Prostate gland (tissue), 2 donors: Measurements from ENCODE around the gene EOGT. TPM values are rescaled to one million over a fixed set of nuclear protein-coding genes. Genes with fewer than 3 reads are reported as not detected.
A peak's percentile ranks its signal among the peaks of the same experiment; 100 is the strongest.

Experiments used
- DNase-seq: peaks from one replicate; pipeline ENCODE4 v3.0.0-alpha.2; 2019; ENCODE audit warnings: low spot score
- H3K27ac ChIP-seq, 2 donors: fragments of 200-600 bp; sonication (generic); 2 replicates each; pipeline ENCODE4 v1.5.1; 2017 to 2019
- H3K27me3 ChIP-seq: fragments of 200-600 bp; sonication (generic); replicated peaks from 2 replicates; pipeline ENCODE4 v1.5.1; 2019; ENCODE audit not compliant: insufficient read depth
- H3K36me3 ChIP-seq, 2 donors: fragments of 200-600 bp; sonication (generic); 1 replicate in 1 of 2; 2 replicates in 1 of 2; pipeline versions ENCODE4 v1.5.1 to v1.8.1; 2017 to 2019
- H3K4me1 ChIP-seq: fragments of 200-600 bp; sonication (generic); replicated peaks from 2 replicates; pipeline ENCODE4 v1.5.1; 2019
- H3K4me3 ChIP-seq, 2 donors: fragments of 200-600 bp; sonication (generic); 2 replicates each; pipeline ENCODE4 v1.5.1; 2017 to 2019
- H3K9me3 ChIP-seq: fragments of 200-600 bp; sonication (generic); 2 replicates; pipeline ENCODE4 v1.5.1; 2017
- POLR2A ChIP-seq: fragments of 450-650 bp; IDR thresholded peaks from one replicate; pipeline ENCODE4 v1.6.1; 2016; ENCODE audit warnings: antibody characterized with exemption, mild to moderate bottlenecking
- POLR2AphosphoS5 ChIP-seq: sonication (generic); formaldehyde crosslinking; IDR thresholded peaks from one replicate; pipeline ENCODE4 v1.6.1; 2017; ENCODE audit warnings: antibody characterized with exemption
- WGBS: methylation state at CpG from one replicate; pipeline ENCODE4 v1.1.5; 2018; 5-methylcytosine and 5-hydroxymethylcytosine counted together
- intact Hi-C: fragments of 100-400 bp; cut with DNase I; formaldehyde crosslinking; loops from one replicate; pipeline ENCODE4 v1.14.2; 2022
- total RNA-seq, 2 donors: library from RNA; depleted of rRNA; stranded (reverse); fragments of >200 nt; gene quantifications; one replicate each; pipeline ENCODE4 v1.1.0, GENCODE V29; 2016
- TF ChIP-seq, protein P1 (sequence below), 4 experiments: fragments of 200-600 bp in 2 of 4; fragments of 450-650 bp in 2 of 4; sonication (generic) in 2 of 4; IDR thresholded peaks; 1 replicate in 3 of 4; 2 replicates in 1 of 4; pipeline ENCODE4 v1.5.1; 2016 to 2019; ENCODE audit warnings: antibody characterized with exemption in 4 of 4, mild to moderate bottlenecking in 2 of 4, moderate library complexity in 2 of 4

The EOGT gene
- total RNA-seq, 2 donors from 2014 or later: 40.4 to 42.8 TPM

DNA sequence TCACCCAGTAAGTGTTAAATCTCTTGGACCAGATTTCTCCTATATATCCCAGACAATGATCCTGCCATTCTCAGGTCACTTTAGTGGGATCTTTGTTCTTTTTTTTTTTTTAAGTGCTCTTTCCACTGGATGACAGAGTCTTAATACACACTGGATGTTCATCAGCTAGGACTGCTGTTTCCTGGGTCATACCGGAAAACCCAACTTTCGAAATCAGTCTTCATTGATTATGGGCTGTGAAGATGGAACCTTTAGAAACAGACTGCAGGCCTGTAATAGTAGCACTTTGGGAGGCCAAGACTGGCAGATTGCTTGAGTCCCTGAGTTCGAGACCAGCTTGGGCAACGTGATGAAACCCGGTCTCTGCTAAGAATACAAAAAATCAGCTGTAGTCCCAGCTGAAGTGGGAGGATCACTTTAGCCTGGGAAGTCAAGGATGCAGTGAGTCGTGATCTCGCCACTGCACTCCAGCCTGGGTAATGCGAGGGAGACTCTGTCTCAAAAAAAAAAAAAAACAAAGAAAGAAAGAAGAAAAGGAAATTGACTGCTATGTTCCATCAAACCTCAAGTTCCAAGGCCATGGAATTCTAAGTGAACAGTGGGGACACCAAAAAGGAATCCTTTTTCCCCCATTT lies 2.3 kb downstream of the EOGT start:
- peak overlapping the region; percentile 97 to 100 for H3K27ac ChIP-seq

DNA sequence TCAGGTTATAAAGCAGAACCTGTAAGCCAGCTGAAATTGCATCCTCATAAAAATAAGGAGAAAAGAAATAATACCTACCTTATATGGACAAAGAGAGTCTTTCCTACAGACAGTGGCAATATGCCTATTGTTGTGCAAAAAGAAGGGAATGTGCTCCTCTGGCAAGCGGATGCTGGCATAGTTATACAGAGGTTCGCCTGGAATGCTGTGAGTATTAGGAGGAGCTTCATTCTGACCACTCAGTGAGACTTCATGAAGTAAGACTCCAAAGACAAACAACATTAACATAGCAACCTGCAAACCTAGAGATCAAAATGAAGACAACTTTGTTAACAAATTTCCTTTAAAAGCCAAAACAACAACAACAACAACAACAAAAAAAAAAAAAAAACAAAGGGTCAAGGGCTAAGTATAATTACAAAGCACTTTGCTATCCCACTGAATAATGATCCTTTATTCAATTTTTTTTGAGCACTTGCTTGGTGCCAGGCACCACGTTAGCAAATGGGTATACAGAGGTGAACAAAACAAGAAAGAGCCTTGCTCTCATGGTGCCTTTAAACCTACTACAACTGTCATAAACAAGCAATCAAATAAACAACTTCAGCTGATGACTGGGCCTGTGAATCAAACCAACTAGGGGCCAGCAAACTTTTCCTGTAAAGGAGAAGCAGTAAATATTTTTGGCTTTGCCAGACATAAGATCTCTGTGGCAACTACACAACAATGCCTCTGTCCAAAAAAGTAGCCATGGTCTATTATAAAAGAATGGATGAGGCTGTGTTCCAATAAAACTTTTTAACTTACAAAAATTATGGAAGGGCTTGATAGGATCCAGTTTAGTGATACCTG lies 3.7 kb downstream of the EOGT start:
- peak; percentile 63 for TF ChIP-seq POLR2AphosphoS5
- TF ChIP-seq, protein P1, sequence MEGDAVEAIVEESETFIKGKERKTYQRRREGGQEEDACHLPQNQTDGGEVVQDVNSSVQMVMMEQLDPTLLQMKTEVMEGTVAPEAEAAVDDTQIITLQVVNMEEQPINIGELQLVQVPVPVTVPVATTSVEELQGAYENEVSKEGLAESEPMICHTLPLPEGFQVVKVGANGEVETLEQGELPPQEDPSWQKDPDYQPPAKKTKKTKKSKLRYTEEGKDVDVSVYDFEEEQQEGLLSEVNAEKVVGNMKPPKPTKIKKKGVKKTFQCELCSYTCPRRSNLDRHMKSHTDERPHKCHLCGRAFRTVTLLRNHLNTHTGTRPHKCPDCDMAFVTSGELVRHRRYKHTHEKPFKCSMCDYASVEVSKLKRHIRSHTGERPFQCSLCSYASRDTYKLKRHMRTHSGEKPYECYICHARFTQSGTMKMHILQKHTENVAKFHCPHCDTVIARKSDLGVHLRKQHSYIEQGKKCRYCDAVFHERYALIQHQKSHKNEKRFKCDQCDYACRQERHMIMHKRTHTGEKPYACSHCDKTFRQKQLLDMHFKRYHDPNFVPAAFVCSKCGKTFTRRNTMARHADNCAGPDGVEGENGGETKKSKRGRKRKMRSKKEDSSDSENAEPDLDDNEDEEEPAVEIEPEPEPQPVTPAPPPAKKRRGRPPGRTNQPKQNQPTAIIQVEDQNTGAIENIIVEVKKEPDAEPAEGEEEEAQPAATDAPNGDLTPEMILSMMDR (IDR thresholded peaks at IDR 0.05): no peak
- TF ChIP-seq POLR2A: no peak
- Histone ChIP-seq H3K4me3 (no peak overlapping the region), H3K4me1 (peaks cover 9% of the 10 kb centered on the region), H3K27ac (peak overlapping the region; percentile 10 to 27), H3K9me3 (no peaks in the 10 kb centered on the region), H3K36me3 (no peaks in the 10 kb centered on the region), H3K27me3 (no peaks in the 10 kb centered on the region)
- WGBS: 28% methylated on average over 3 of the region's 3 CpGs
- peak; percentile 42 for DNase-seq
- intact Hi-C loops: loop anchor here (5.0 kb wide), 1 partner anchor 43 kb away; the partner anchor contains the start of gene TMF1

More for the DNA sequence above, 2.3 kb downstream of the EOGT start:
- intact Hi-C loops: loop anchor here (5.0 kb wide), 1 partner anchor 41 kb away; the partner anchor contains the start of gene TMF1
- peaks cover 9% of the 10 kb centered on the region for H3K4me1 ChIP-seq
- TF ChIP-seq, protein P1 (IDR thresholded peaks at IDR 0.05): no peak
- TF ChIP-seq POLR2A: no peak
- no peak for TF ChIP-seq POLR2AphosphoS5
- H3K4me3 ChIP-seq: no peak overlapping the region
- H3K9me3 ChIP-seq: no peaks in the 10 kb centered on the region
- DNase-seq: no peak
- H3K36me3 ChIP-seq: no peaks in the 10 kb centered on the region
- WGBS: 87% methylated on average over 8 of the region's 8 CpGs
- no peaks in the 10 kb centered on the region for H3K27me3 ChIP-seq

- peaks cover 9% of the 10 kb centered on the region for H3K4me1 ChIP-seq
- 35% methylated on average over 2 of the region's 2 CpGs for WGBS
- H3K36me3 ChIP-seq: no peaks in the 10 kb centered on the region
- DNase-seq: no peak
- no peak overlapping the region for H3K4me3 ChIP-seq
- peak overlapping the region; percentile 10 to 52 for H3K27ac ChIP-seq
- TF ChIP-seq POLR2AphosphoS5 (no peak), POLR2A (no peak)
- TF ChIP-seq, protein P1 (IDR thresholded peaks at IDR 0.05): no peak
- no peaks in the 10 kb centered on the region for H3K9me3 ChIP-seq
- no peaks in the 10 kb centered on the region for H3K27me3 ChIP-seq
- intact Hi-C loops: no loop called here
Measured at GRCh38 chr3:69008980-69009379, 4.5 kb downstream of the EOGT start.

DNA sequence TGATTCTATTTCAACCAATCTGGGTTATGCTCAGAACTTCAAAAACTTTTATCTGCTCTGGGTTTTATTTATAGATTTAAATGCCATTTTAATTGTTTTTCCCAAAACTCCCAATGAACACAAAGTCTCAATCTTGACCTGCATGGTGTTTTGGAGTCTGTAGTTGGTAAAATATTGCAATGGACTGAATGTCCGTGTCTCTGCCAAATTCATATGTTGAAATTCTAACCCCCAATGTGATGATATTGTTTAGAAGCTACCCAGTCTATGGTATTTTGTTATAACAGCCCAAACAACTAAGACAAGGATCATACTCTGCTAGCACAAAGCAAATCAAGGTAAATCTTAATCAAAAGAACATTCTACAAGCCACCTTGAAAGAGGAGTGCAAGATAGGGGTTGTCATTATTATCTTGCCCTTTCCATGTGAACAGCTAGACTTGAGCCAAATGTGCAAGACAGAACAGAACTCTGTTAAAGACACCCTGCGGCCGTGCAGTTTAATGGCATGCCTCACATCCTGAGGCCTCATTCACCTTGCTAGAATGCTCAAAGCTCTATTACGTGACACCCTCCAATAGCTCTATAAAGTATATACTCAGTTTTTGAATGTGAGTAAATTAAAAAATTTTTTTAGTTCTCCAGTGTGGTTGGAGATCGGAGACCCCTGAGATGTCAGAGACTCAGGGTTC lies 7.5 kb downstream of the EOGT start:
- H3K9me3 ChIP-seq: no peaks in the 10 kb centered on the region
- no peaks in the 10 kb centered on the region for H3K27me3 ChIP-seq
- H3K4me1 ChIP-seq: peaks cover 9% of the 10 kb centered on the region
- TF ChIP-seq, protein P1 (IDR thresholded peaks at IDR 0.05): no peak
- TF ChIP-seq POLR2AphosphoS5 (no peak), POLR2A (no peak)
- H3K4me3 ChIP-seq: no peak overlapping the region
- peaks cover 0 to 5% of the 10 kb centered on the region in 2 donors for H3K36me3 ChIP-seq
- H3K27ac ChIP-seq: no peak overlapping the region
- DNase-seq: no peak
- WGBS: 41% methylated on average over 5 of the region's 5 CpGs
- intact Hi-C loops: no loop called here
